ENCODE results near the gene CDK14. TPM values are rescaled to one million over a fixed set of nuclear protein-coding genes. Genes with fewer than 3 reads are reported as not detected.

Gene CDK14
- polyA plus RNA-seq, 1 donor = 38.6 TPM

- DNase-seq = no peak
Observed at GRCh38 chr7:91051966-91052365, 455.8 kb downstream of the CDK14 start.

DNA sequence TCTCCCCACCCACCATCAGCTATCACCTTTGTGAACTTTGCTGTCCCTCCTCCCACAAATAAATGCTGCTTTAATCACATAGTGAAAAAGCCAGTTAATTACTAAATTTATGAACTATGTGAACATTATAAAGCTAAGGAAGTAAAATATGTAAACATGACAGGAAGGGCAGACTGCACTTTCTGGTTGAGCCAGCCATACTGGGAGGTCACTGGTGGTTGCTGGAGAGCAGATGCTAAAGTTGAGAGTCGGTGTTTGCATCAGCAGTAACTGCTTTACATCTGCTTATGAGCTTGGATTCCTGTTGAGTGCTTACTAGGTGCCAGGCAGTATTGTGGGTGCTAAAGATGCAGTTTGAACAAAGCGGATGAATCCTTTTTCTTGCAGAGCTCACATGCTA is 458.3 kb downstream of the CDK14 start:
- no peak for DNase-seq

DNA sequence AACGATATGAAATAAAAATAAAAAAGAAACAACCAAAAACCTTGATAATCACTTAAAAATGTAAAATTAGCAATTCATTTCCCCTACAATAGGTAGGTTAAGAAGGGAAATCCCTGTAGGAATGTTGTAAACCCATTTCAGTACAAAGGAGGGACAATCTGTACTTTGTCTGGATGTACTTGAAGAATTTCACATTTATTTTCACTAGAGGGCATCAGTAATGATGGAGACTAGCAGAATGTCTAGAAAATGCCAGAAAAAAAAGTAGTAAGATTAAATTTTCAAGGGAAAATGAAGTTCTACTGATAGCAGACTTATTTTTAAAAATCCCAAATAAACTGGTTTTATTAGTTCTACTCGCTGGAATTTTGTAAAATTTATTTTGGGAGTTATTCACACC is 459.1 kb downstream of the CDK14 start:
- DNase-seq = no peak

DNA sequence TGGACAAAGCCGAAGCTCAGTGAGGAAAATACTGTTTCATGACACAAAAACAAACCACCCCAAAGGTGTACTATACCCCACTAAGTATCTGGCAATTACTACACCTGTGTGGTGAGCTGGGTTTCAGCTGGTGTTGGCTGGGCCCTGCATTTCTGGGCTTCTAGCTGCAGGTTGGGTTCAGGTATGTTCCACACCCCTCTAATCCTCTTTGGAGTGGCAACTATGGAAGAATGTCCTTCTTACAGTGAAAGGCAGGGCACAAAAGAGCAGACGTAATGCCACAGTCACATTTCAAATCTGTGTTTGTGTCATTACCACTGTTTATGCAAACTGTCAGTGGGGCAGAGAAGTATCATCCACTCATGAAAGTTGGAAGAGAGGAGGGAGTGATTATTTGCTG is 466.6 kb downstream of the CDK14 start:
- DNase-seq = no peak

- DNase-seq = no peak
Observed at GRCh38 chr7:91064052-91064451, 467.9 kb downstream of the CDK14 start.

- DNase-seq = no peak
Observed at GRCh38 chr7:91064938-91065337, 468.8 kb downstream of the CDK14 start.

- DNase-seq = no peak
Observed at GRCh38 chr7:91066627-91067026, 470.5 kb downstream of the CDK14 start.

GRCh38 chr7:91067242-91067641 is 471.1 kb downstream of the CDK14 start:
- DNase-seq = no peak

GRCh38 chr7:91068136-91068795 is 472.1 kb downstream of the CDK14 start:
- DNase-seq = no peak

DNA sequence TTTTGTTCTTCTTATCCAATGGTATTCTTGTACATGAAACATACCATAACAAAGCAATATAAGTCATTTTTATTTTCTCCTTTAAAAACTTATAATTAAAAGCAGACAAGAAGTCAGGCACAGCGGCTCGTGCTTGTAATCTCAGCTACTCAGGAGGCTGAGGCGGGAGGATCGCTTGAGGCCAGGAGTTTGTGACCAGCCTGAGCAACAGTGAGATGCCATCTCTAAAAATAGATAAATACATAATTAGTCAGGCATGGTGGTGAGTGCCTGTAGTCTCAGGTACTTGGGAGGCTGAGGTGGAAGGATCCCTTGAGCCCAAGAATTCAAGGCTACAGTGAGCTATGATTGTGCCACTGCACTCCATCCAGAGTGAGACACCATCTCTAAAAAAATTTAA is 473.0 kb downstream of the CDK14 start:
- no peak for DNase-seq

- DNase-seq = no peak
Observed at GRCh38 chr7:91079487-91079886, 483.4 kb downstream of the CDK14 start.

GRCh38 chr7:91080351-91080750 is 484.2 kb downstream of the CDK14 start:
- DNase-seq = no peak

DNA sequence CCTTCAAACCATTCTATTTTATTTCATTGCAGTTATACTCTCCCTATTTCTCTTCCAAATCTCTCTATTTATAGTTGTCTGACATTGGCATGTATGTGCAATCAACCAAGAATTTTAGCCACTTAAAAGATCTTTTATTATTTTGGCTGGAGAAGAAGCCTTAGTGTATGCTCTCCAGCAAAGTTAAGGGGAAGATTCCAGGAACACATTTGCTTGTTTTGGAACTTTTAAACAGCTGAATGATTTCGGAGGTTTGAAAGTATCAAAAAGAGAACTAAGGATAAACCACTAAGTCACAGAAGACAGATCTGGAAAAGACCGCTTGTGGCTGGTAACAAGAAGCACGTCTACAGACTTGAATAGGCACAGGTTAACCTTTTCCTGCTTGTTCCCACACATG is 485.9 kb downstream of the CDK14 start:
- DNase-seq = no peak

DNA sequence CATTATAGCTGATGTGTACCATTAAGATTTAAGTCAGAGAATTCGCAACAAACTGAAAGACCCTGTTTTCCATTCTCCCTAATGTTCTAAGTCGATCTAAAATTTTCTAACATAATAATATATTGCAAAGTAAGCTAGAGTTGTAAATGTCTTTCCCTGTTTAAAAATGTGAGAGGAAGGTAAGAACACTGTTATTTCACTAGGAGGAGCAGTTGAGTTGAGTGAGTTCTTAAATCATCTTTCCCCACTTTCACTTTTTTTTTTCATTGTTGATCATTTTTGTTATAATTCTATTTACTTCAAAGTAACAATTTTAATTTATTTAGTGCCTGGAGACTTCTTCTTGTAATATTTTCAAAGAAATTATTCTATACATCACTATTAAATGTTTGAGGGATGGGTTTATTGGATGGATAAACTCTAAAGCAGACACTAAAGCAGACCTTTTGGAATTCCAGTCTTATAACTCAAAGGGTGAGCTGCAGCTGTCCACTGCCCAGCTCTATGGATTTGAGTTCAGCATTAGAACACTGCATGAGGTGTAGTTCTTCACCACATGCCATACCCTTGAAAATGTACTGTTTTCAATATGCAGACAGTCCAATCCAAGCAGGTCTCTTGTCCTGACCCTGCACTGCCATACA is 486.9 kb downstream of the CDK14 start:
- DNase-seq = no peak

GRCh38 chr7:91083855-91084644 is 487.9 kb downstream of the CDK14 start:
- DNase-seq = no peak

GRCh38 chr7:91085175-91085574 is 489.1 kb downstream of the CDK14 start:
- no peak for DNase-seq

DNA sequence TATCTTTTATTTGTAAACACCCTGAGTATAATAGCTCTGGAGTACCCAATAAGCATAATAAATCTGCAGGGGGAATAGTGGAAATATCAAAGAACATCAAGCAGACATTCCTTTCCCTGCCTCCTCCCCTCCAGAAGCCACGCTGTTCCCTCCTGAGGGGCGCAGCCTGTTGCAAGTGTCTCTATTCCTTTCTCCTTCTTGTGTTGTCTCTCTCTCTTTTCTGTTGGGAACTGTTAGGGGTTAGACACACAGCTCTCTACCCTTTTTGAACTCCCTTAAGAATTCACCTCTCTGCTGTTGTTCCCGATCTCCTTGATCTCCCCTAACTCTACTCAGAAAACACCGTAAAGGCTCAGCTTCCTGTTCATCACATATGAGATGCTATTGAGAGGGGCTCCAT is 490.1 kb downstream of the CDK14 start:
- no peak for DNase-seq

DNA sequence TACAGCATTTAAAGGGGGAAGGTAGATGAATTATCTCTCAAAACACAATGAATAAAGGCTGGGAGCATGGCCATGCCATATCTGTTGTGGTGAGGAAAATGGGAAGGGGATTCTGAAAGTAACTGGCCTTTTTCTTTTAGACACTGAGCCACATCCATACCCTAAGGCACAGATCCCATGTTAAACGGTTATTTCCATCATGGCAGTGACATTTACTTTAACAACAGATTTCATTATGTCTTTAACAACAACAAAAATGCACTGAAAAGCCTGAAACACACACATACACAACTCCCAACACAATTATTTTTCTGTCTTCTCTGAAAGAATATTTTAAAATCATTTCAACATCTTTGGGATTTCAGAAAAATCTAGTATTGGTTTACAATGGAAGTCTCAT is 492.0 kb downstream of the CDK14 start:
- DNase-seq = no peak

DNA sequence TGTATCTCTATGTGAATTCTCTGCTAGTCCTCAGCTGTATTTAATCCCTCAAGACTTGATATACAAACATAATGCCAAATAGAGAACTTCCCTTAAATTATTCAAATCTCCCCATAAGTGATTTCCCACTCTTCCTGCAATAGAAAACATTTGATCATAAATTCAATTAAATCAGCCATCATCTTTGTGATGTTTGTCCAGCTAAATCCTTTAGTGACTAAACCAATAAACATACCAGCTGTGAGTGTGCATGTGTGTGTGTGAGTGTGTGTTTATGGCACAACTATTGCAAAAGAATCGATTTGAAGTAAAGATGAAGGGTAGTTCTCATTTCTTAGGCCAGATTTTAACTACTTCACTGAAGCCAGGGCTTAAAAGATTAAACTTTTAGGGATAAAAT is 492.6 kb downstream of the CDK14 start:
- DNase-seq = no peak

DNA sequence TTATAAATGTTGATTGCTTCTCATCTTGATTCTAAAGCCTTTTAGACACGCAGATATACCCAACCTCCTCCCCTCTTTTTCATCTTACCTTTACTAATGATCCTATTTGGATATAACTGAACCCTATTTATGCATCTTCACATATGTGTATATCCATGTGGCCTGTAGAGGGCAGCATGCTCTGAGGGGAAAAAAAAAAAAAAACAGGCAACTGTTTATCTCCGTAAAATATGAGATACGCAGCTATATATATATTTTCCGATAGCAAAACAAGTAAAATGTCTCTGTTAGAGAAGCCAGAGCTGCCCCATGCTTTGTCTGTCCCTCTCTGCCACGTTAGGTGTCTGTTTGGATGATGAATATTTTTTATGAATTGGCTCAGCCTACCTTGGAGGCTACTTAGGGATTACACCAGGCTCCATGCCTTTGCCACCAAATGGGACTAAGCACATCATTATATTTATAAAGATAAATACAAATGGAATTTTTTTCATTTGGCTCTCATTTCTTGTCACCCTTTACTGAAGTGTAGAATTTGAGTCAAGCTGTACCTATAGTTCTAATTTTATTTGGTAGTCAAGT is 493.4 kb downstream of the CDK14 start:
- no peak for DNase-seq

DNA sequence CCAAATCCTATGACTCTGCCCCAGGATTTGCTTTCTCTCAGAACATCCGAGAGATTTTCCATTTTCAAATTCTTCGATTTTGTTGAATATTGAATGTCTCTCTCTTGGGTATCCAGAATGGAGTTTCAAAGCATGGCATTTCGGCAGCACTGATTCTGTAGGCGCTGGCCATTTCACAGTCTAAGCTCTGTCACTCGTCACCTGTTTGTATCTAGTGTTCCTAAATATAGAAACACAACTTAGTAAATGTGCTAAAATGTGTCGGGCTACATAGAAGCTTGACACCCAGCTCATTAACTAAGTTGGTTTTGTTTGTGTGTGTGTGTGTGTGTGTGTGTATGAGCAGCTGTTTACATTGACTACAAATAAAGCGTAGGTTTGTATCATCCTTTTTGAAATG is 494.6 kb downstream of the CDK14 start:
- no peak for DNase-seq

GRCh38 chr7:91091631-91092030 is 495.5 kb downstream of the CDK14 start:
- DNase-seq = no peak

- no peak for DNase-seq
Observed at GRCh38 chr7:91093181-91093580, 497.1 kb downstream of the CDK14 start.

All from left kidney (tissue), 2 donors.